ENCODE results near the gene AHDC1. TPM values are rescaled to one million over a fixed set of nuclear protein-coding genes. Genes with fewer than 3 reads are reported as not detected.

The AHDC1 gene
- total RNA-seq, 4 donors from 2014 or later, result 14.7 to 54.3 (median 35.4) TPM

DNA sequence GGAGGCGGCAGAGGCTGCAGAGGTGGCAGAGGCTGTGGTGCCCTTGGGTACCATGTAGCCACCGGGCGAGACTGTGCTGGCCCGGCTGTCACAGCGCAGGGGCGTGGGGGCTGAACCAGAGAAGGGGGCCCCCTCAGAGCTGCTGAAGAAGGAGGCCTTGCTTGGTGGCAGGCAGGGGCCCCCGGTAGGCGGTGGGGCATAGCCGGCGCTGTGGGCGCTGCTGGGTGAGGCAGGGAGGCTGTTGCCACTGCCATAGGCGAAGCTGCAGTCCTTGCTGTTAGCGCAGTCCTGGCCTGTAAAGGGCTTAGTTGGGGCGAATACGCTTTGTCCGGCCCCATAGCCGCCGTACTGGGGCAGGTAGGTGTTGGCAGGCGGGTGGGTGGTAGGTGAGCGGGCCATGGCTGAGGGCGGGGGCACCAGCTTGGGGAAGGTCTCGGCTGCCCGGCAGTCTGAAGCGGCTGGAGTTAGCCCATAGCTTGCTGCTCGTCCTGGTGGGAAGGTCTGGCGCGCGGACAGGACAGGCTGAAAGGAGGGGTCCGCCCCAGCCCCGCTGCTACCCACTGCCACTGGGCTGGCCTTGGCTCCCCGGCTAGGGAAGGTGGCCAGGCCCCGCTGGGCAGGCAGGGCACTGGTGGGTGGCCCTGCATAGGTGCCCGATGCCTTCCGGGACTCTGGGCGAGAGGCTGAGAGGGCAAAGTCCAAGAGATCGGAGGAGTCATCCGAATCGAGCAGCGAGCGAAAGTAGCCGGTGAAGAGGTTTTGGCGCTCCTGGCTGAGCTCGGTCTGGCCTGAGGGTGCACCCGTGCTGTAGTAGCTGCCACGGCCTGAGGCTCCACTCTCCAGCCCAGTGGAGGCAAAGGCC, 54.9 kb downstream of the AHDC1 start:
- intact Hi-C loops (cut with DNase I), result no loop called here
- DNase-seq (ENCODE audit: extremely low spot score), result no peak
- H3K36me3 ChIP-seq, result peaks cover 46 to 72% (median 66%) of the 10 kb centered on the region in 4 donors
- H3K4me3 ChIP-seq, result no peak overlapping the region
- WGBS, result 88% methylated on average over 43 of the region's 45 CpGs
- H3K27me3 ChIP-seq, result no peaks in the 10 kb centered on the region
- TF ChIP-seq CTCF (IDR thresholded peaks at IDR 0.05) (no peak), POLR2A (IDR thresholded peaks at IDR 0.05; ENCODE audit: low read depth) (no peak), EP300 (IDR thresholded peaks at IDR 0.05) (no peak), POLR2AphosphoS5 (IDR thresholded peaks at IDR 0.05) (no peak)
- H3K9me3 ChIP-seq, result no peaks in the 10 kb centered on the region
- H3K27ac ChIP-seq (replicated peaks in 1 of 4), result peak overlapping the region; percentile 44 to 86 (median 52)
- H3K4me1 ChIP-seq, result peaks cover 34 to 48% (median 43%) of the 10 kb centered on the region in 4 donors

DNA sequence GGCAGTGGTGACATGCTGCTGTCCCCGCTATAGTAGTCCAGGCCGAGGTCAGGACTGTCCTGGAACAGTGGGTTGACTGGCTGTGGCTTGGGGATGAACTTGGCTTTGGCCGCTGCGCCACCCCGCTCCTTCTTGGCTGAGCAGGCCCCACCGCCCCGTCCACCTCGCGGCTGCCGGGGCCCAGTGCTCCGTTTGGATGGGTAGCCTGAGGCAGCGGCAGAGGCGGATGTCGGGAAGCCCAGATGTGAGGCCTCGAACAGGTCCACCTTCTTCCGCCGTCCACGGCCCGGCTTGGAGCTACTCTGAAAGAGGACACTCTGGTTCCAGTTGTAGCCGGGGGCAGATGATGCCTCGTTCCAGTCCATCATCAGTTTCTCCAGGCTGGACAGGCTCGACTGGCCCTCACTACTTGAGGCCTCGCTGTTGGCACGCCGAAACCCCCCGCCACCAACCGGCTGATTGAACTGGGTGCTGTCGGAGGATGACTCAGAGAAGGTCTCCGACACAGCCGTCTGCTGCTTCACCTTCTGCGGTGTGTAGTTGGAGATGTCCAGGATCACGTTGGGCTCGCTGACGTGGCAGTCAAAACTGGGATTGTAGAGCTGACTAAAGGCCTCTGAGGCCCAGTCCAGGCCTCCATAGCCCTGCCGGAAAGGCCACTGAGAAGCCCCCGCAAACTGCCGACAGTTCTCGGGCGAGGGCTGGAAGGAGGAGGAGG, 55.6 kb downstream of the AHDC1 start:
- H3K27ac ChIP-seq (replicated peaks in 1 of 4), result peak overlapping the region; percentile 85 to 90 (median 86)
- intact Hi-C loops (cut with DNase I), result no loop called here
- TF ChIP-seq POLR2A (IDR thresholded peaks at IDR 0.05; ENCODE audit: low read depth) (no peak), CTCF (IDR thresholded peaks at IDR 0.05) (no peak), EP300 (IDR thresholded peaks at IDR 0.05) (no peak), POLR2AphosphoS5 (IDR thresholded peaks at IDR 0.05) (no peak)
- no peaks in the 10 kb centered on the region for H3K9me3 ChIP-seq
- no peak overlapping the region for H3K4me3 ChIP-seq
- DNase-seq (ENCODE audit: extremely low spot score), result no peak
- peaks cover 46 to 68% (median 66%) of the 10 kb centered on the region in 4 donors for H3K36me3 ChIP-seq
- peaks cover 42 to 50% (median 47%) of the 10 kb centered on the region in 4 donors for H3K4me1 ChIP-seq
- no peaks in the 10 kb centered on the region for H3K27me3 ChIP-seq
- WGBS, result 78% methylated on average over 5 of the region's 39 CpGs

DNA sequence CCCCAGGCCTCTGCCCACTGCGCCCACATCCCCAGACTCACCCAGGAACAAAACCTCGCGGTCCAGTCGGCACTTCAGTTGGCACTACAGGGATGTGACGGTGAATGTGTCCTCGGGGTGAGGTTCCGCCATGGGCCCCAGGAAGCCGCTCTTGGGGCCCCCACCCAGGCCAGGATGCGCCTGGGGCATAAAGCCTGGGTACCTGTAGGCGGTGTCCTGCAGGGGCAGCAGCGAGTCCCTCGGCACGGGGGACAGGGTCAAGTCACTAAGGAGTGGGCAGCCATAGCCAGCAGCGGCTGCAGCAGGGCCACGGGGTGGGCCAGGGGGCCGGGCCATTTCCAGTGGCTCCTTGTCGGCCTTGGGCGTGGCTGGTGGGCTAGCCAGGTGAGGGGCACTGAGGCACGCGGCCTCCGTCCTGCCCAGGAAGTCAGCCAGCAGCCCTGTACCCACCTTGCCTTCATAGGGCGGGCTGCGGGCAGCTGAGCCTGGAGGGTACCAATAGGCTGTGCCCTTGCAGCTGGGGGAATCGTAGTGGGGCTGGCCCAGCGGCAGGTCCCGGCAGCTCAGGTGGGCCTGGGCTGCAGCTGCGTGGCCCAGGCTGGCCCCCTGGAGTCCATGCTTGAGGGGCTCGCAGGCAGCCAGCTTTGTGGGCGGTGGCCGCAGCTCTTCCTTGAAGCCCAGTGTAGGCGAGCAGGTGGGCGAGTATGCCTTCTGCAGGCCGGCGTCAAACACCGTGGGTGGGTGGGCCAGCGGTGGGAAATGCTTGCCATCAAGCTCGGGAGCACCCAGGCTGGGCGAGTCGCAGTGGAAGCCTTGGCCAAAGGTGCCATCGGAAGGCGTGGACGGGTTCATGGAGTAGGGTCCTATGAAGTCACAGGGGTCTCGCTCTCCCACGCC, 56.5 kb downstream of the AHDC1 start:
- Histone ChIP-seq H3K27me3 (no peaks in the 10 kb centered on the region), H3K4me1 (peaks cover 50 to 58% (median 55%) of the 10 kb centered on the region in 4 donors), H3K36me3 (peaks cover 41 to 61% (median 59%) of the 10 kb centered on the region in 4 donors), H3K9me3 (no peaks in the 10 kb centered on the region), H3K27ac (replicated peaks in 1 of 4) (peak overlapping the region; percentile 85 to 90 (median 86)), H3K4me3 (no peak overlapping the region)
- WGBS, result 91% methylated on average over 21 of the region's 44 CpGs
- intact Hi-C loops (cut with DNase I), result no loop called here
- no peak for DNase-seq (ENCODE audit: extremely low spot score)
- TF ChIP-seq POLR2AphosphoS5 (IDR thresholded peaks at IDR 0.05) (no peak), POLR2A (IDR thresholded peaks at IDR 0.05; ENCODE audit: low read depth) (no peak), CTCF (IDR thresholded peaks at IDR 0.05) (no peak), EP300 (IDR thresholded peaks at IDR 0.05) (no peak)

GRCh38 chr1:27545876-27546275, 58.1 kb downstream of the AHDC1 start:
- Histone ChIP-seq H3K27ac (replicated peaks in 1 of 4) (peak overlapping the region; percentile 85 to 90 (median 86)), H3K4me3 (no peak overlapping the region), H3K36me3 (peaks cover 31 to 48% (median 43%) of the 10 kb centered on the region in 4 donors), H3K27me3 (no peaks in the 10 kb centered on the region), H3K9me3 (no peaks in the 10 kb centered on the region), H3K4me1 (peaks cover 66 to 74% (median 69%) of the 10 kb centered on the region in 4 donors)
- no peak for DNase-seq (ENCODE audit: extremely low spot score)
- WGBS, result 37% methylated on average over 3 of the region's 6 CpGs
- intact Hi-C loops (cut with DNase I), result no loop called here
- no peak for TF ChIP-seq EP300 (IDR thresholded peaks at IDR 0.05)
- TF ChIP-seq POLR2AphosphoS5 (IDR thresholded peaks at IDR 0.05), result no peak
- no peak for TF ChIP-seq CTCF (IDR thresholded peaks at IDR 0.05)
- TF ChIP-seq POLR2A (IDR thresholded peaks at IDR 0.05; ENCODE audit: low read depth), result no peak

Measured in esophagus muscularis mucosa (tissue), 4 donors.